T-helper 22 cell (primary cell): ENCODE results near the gene HSBP1L1.

Experiments used
- DNase-seq: peaks from one replicate; pipeline ENCODE4 v3.0.0-alpha.2; 2020; ENCODE audit warnings: low read depth

Gene HSBP1L1

GRCh38 chr18:79961527-79962291 is 2.7 kb upstream of the HSBP1L1 start:
- DNase-seq: no peak

DNA sequence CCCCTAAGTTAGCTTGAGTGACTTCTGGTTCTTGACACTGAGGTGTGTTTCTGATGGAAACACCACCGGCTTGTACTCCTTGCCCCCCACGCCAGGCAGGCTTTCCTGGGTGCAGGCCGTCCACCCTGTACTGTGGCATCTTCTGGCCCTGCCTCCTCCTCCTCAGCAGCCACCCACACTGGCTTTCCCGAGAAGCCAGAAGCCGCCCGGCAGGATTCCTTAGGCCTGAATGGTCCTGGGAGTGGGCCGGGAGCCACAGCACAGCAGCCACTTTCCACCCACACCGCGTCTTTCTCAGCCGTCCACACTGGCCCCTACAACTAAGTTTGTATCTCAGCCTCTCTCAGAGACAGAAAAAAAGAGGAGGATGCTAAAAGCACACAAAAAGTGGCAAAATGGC is 2.1 kb upstream of the HSBP1L1 start:
- DNase-seq: no peak

DNA sequence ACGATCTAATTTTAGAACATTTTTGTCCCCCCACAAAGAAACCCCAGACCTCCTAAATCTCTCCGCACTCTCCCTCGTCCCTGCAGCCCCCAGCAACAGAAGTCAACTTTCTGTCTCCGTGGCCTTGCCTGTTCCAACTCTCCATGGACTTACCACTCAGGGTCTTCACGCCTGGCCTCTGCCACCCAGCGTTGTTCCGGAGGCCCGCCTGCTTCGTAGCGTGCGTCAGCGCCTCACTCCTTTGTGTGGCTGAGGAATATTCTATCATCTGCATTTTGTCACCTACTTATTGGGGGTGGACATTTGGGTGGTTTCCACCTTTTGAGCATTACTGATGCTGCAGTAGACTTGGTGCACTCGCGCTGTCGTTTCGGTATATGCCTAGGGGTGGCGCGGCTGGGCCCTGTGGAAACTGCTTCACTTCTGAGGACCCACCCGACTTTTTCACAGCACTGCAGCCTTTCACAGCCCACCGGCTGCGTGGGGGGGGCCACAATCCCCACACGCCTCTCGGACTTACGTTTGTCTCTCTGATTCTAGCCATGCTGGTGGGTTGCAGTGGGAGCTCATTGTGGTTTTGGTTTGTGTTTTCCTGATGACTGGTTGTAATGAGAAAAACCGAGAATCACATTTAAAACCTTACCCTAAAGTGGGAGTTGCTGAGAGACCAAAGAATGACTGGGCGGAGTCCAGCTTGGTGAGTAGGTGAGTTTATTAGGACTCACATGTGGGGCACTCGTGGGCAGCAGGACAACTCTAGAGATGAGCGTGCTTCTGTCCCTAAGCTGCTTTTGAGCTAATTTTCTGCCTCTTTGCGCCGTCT is 1.4 kb upstream of the HSBP1L1 start:
- no peak for DNase-seq

DNA sequence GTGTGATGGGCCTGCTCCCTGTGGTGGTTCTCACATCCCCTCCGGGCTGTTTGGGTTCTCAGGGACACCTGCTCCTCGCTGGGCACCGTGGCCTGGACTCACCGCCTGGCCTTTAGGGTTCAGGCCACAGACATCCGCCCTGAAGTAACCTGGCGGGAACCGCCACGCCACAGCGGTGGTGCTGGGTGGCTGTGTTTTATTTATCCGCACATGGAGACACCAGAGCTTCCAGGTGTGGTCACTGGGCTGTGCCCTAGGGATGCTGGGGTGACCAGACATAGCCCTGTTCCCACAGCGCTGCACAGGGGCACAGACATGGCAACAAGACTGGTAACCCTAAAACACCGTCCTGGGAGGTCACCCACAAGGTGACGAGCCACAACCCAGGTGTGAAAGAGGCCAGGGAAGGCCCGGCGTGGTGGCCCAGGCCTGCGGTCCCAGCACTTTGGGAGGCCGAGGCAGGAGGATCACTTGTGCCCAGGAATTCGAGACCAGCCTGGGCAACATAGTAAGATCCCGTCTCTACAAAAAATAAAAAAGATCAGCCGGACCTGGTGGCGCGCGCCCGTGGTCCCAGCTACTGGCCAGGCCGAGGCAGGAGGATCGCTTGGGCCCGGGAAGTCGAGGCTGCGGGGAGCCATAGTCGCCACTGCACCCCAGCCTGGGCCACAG is 649 bp upstream of the HSBP1L1 start:
- no peak for DNase-seq

GRCh38 chr18:79965119-79965902 is 868 bp downstream of the HSBP1L1 start:
- no peak for DNase-seq

DNA sequence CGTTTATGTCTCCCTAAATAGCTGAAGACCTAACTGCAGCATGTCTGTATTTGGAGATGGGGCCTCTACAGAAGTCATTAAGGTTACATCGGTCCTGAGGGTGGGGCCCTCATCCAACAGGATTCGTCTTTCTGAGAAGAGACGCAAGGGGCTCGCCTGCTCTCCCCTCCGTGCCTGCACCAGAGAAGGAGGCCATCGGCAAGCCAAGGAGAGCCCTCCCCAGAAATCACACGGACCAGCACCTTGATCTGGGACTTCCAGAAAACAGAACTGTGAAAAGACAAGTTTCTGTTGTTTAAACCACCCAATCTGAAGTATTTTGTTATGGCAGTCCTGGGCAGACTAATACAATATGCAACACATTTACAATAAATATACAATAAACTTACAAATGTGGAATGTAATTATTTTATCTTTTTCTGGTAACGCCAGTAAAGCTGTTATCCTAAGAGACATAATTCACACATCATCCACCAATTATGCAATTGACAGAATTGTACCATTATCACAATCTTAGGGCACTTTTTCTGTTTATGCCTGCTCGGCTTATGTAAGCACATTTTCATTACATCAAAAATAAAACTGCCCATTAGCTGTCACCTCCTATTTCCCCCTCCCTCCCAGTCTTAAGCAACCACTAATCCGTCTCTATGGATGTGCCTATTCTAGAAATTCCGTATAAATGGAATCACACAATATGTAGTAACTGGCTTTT is 6.1 kb downstream of the HSBP1L1 start:
- no peak for DNase-seq

DNA sequence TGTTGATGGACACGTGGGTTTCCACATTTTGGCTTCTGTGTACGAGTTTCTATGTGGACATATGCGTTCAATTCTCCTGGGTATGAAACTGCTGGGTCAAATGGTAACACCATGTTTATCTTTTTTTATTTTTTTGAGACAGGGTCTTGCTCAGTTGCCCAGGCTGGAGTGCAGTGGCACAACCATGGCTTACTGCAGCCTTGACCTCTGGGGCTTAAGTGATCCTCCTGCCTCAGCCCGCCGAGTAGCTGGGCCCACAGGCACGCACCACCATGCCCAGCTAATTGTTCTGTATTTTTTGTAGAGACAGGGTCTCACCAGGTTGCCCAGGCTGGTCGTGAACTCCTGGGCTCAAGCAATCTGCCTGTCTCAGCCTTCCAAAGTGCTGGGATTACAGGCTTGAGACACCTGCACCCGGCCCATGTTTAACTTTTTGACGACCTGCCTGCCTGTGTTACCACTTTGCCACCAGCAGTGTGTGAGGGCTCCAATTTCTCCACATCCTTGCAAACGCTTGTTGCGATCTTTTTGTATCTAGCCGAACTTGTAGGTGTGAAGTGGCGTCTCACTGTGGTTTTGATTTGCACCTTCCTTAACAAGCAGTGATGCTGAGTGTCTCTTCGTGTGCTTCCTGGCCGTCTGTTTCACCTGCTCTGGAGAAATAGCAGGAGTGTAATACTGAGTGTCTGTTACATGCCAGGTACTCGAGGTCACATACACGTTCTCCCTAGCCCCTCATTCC is 6.9 kb downstream of the HSBP1L1 start:
- no peak for DNase-seq

DNA sequence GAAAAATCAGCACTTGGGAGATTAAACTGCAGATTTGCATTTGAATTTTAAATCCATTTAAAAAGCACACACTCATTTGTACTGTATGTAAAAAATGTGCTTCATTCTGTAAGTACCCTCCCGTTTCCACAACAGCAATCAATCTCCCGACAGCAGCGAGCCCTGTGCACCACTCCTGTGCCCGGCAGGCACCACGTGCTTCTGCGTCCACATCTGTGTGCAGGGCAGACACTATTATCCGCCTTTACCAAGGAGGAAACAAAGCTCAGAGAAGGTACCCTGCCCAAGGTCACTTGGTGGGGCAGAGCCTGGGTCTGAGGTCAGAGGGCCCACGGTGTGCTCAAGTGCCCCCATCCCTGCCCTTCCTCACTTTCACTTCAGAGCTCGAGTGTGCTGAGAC is 7.5 kb downstream of the HSBP1L1 start:
- no peak for DNase-seq

DNA sequence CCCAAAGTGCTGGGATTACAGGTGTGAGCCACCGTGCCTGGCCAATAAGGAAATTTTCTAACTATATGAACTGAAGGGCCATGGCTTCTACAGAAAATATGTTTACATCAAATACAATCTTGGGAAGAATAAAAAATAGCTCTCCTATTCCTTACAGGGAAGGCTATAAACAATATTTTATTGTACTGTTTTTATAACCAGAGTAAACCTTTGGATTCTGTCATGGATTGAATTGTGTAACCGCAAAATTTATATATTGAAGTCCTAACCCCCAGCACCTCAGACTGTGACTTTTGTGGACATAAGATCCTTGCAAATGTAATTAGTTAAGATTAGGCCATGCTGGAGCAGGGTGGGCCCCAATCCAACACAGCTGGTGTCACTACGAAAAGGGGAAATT is 8.3 kb downstream of the HSBP1L1 start:
- DNase-seq: no peak

- DNase-seq: no peak
These were observed 9.1 kb downstream of the HSBP1L1 start for GRCh38 chr18:79973517-79973916.

DNA sequence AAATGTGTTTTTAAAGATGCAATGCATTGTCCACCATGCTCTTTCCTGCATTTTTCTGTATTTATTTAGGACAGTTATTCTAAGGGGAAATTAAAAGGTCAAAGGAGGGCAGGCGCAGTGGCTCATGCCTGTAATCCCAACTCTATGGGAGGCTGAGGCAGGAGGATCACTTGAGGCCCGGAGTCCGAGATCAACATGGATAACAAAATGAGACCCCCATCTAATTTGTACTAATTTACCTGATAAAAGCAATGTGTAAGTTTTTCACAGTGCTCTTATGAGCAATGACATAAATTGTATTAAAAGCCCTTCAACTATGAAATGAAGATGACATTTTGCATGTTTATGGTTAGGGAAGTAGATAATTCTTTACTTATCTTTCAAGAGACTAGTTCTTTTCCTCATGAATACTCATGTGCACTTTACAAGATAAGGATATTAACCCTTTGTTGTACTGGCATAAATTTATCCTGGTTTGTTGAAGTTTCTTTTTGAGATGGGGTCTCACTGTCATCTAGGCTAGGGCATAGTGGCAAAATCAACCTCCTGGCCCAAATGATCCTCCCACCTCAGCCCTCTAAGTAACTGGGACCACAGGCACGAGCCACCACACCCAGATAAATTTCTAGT is 9.7 kb downstream of the HSBP1L1 start:
- DNase-seq: no peak

GRCh38 chr18:79975043-79975442 is 10.6 kb downstream of the HSBP1L1 start:
- no peak for DNase-seq

GRCh38 chr18:79975985-79976680 is 11.7 kb downstream of the HSBP1L1 start:
- no peak for DNase-seq

GRCh38 chr18:79979843-79980242 is 15.4 kb downstream of the HSBP1L1 start:
- no peak for DNase-seq

- DNase-seq: no peak
These were observed 16.1 kb downstream of the HSBP1L1 start for GRCh38 chr18:79980585-79980984.

GRCh38 chr18:79982736-79983135 is 18.3 kb downstream of the HSBP1L1 start:
- DNase-seq: no peak

DNA sequence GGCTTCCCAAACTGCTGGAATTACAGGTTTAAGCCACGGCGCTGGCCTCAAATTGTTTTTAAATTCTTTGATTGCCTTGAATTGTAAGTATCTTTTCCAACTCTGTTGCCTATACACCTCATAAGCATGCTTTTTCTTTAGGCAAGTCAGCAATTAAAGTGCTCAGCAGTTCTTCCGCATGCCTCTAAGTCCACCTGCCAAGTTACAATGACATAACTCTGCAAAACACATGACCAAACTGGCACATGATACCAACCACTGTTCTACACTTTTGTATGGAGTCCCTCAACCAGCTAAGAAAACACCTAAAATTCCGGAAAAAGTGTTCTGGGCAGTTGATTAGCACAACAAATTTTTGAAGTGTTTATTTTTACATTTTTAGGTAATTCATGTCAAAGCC is 18.8 kb downstream of the HSBP1L1 start:
- DNase-seq: no peak

GRCh38 chr18:79983793-79984192 is 19.4 kb downstream of the HSBP1L1 start:
- no peak for DNase-seq

GRCh38 chr18:79985172-79985571 is 20.7 kb downstream of the HSBP1L1 start:
- DNase-seq: no peak

GRCh38 chr18:79986726-79987125 is 22.3 kb downstream of the HSBP1L1 start:
- DNase-seq: no peak
